ENCODE results near the gene GABRG3. TPM values are rescaled to one million over a fixed set of nuclear protein-coding genes. Genes with fewer than 3 reads are reported as not detected.

The GABRG3 gene
- total and polyA plus RNA-seq, 4 donors, result 0.02 to 0.19 TPM; not detected in 2

DNA sequence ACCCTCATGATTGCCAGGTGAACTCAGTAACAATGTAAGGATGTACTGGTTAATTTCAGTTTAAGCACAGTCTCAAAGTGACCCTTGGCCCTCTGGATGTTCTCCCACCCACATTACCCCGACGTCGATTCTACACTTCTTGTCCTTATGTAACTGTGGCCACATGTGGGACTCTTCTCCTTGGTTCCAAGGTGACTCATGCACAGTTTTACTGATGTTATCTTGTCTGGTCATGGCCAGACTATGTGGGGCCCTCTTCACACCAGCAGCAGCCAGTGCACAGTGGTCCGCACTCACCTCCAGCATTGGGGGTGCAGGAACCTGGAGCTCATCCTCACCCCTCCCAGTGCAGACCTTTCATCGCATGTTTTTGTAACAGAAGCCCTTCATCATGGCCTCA, 608.8 kb downstream of the GABRG3 start:
- H3K9ac ChIP-seq (ENCODE audit: low read depth in 1 of 2, low read length in 2 of 2), result no peak overlapping the region
- H3K9me3 ChIP-seq (ENCODE audit: control insufficient read depth in 4 of 4, low read length in 3 of 4), result no peaks in the 10 kb centered on the region
- DNase-seq (ENCODE audit: low spot score), result no peak
- TF ChIP-seq RAD21 (IDR thresholded peaks at IDR 0.05) (no peak), ATF3 (IDR thresholded peaks at IDR 0.05) (no peak), GABPA (IDR thresholded peaks at IDR 0.05 in 1 of 2, conservative IDR thresholded peaks at IDR 0.05 in 1 of 2) (no peak)
- TF ChIP-seq, protein P1, sequence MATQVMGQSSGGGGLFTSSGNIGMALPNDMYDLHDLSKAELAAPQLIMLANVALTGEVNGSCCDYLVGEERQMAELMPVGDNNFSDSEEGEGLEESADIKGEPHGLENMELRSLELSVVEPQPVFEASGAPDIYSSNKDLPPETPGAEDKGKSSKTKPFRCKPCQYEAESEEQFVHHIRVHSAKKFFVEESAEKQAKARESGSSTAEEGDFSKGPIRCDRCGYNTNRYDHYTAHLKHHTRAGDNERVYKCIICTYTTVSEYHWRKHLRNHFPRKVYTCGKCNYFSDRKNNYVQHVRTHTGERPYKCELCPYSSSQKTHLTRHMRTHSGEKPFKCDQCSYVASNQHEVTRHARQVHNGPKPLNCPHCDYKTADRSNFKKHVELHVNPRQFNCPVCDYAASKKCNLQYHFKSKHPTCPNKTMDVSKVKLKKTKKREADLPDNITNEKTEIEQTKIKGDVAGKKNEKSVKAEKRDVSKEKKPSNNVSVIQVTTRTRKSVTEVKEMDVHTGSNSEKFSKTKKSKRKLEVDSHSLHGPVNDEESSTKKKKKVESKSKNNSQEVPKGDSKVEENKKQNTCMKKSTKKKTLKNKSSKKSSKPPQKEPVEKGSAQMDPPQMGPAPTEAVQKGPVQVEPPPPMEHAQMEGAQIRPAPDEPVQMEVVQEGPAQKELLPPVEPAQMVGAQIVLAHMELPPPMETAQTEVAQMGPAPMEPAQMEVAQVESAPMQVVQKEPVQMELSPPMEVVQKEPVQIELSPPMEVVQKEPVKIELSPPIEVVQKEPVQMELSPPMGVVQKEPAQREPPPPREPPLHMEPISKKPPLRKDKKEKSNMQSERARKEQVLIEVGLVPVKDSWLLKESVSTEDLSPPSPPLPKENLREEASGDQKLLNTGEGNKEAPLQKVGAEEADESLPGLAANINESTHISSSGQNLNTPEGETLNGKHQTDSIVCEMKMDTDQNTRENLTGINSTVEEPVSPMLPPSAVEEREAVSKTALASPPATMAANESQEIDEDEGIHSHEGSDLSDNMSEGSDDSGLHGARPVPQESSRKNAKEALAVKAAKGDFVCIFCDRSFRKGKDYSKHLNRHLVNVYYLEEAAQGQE (IDR thresholded peaks at IDR 0.05), result no peak
- H3K4me1 ChIP-seq (ENCODE audit: control insufficient read depth in 4 of 4, insufficient read depth in 4 of 4, low read length in 3 of 4), result no peaks in the 10 kb centered on the region
- no peak overlapping the region for H3K27ac ChIP-seq (ENCODE audit: low read depth in 1 of 2, low read length in 2 of 2)
- no peaks in the 10 kb centered on the region for H3K36me3 ChIP-seq (ENCODE audit: control insufficient read depth in 4 of 4, insufficient read depth in 3 of 4, low read depth in 1 of 4, low read length in 3 of 4)
- no peak overlapping the region for H3K4me3 ChIP-seq (ENCODE audit: low read depth in 1 of 3, low read length in 3 of 3)
- H3K27me3 ChIP-seq (ENCODE audit: control insufficient read depth in 4 of 4, insufficient read depth in 4 of 4, low read length in 3 of 4), result no peaks in the 10 kb centered on the region
- 90% methylated on average over 5 of the region's 5 CpGs for WGBS

DNA sequence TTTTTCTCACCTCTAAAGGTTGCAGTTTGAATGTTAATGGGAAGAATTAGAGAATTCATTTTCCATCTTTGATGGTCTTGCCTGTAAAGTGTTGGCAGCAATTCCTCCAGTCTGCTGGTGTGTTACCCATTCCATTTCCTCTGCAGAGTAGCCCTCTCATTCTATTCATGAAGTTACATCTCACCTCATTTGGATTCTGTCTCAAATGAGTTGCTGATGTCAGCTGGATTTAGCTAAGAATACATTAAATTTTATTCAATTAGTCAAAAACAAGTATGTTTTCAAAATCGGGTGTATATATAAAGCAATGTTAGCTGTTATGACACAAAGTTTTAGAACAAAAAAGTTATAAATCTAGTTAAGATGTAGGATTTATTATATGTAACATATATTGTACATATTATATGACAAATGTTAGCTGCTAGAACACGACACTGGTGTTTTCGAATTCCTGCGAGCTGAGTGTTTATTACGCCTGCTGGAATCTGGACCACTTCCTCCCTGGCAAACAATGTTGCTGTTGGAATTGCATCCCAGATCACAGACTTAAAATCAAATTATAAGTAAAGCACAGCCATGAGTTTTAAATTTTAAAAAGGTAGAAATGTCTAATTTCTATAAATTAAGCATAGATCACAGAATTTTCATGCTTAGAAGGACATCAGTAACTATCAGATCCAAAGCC, 611.9 kb downstream of the GABRG3 start:
- no peak overlapping the region for H3K9ac ChIP-seq (ENCODE audit: low read depth in 1 of 2, low read length in 2 of 2)
- TF ChIP-seq RXRA (IDR thresholded peaks at IDR 0.05) (no peak), ATF3 (IDR thresholded peaks at IDR 0.05) (no peak), YY1 (IDR thresholded peaks at IDR 0.05) (no peak), HNF4G (IDR thresholded peaks at IDR 0.05) (no peak), GABPA (IDR thresholded peaks at IDR 0.05 in 1 of 2, conservative IDR thresholded peaks at IDR 0.05 in 1 of 2) (no peak), HNF4A (conservative IDR thresholded peaks at IDR 0.05) (no peak), NR2F2 (IDR thresholded peaks at IDR 0.05) (no peak), TAF1 (conservative IDR thresholded peaks at IDR 0.05) (no peak)
- TF ChIP-seq, protein P1 (IDR thresholded peaks at IDR 0.05), result no peak
- 74% methylated on average over 5 of the region's 5 CpGs for WGBS
- H3K36me3 ChIP-seq (ENCODE audit: control insufficient read depth in 4 of 4, insufficient read depth in 3 of 4, low read depth in 1 of 4, low read length in 3 of 4), result no peaks in the 10 kb centered on the region
- H3K9me3 ChIP-seq (ENCODE audit: control insufficient read depth in 4 of 4, low read length in 3 of 4), result no peaks in the 10 kb centered on the region
- no peak overlapping the region for H3K27ac ChIP-seq (ENCODE audit: low read depth in 1 of 2, low read length in 2 of 2)
- H3K27me3 ChIP-seq (ENCODE audit: control insufficient read depth in 4 of 4, insufficient read depth in 4 of 4, low read length in 3 of 4), result no peaks in the 10 kb centered on the region
- no peak overlapping the region for H3K4me3 ChIP-seq (ENCODE audit: low read depth in 1 of 3, low read length in 3 of 3)
- no peaks in the 10 kb centered on the region for H3K4me1 ChIP-seq (ENCODE audit: control insufficient read depth in 4 of 4, insufficient read depth in 4 of 4, low read length in 3 of 4)
- no peak for DNase-seq (ENCODE audit: low spot score)

All from liver (tissue), 9 donors.